GM12878 (cell line): ENCODE data around the gene EFCAB11. TPM values are rescaled to one million over a fixed set of nuclear protein-coding genes. Genes with fewer than 3 reads are reported as not detected.

Experiments used
- BHLHE40 ChIP-seq, 2 experiments: fragments of 450-650 bp in 1 of 2; IDR thresholded peaks; 2 replicates each; pipeline ENCODE4 v1.6.1; 2011 to 2017; ENCODE audit warnings: low read depth in 2 of 2, borderline replicate concordance in 1 of 2, improper control_type of control experiment in 1 of 2, low read length in 1 of 2, mild to moderate bottlenecking in 1 of 2
- CHD2 ChIP-seq: IDR thresholded peaks from 2 replicates; pipeline ENCODE4 v1.6.1; 2011; ENCODE audit warnings: low read depth, low read length, improper control_type of control experiment, borderline replicate concordance
- E4F1 ChIP-seq: fragments of 450-650 bp; IDR thresholded peaks from 2 replicates; pipeline ENCODE4 v1.6.1; 2018; ENCODE audit warnings: borderline replicate concordance, mild to moderate bottlenecking; ENCODE audit not compliant: partially characterized antibody
- GATAD2B ChIP-seq: fragments of 450-650 bp; conservative IDR thresholded peaks from 2 replicates; pipeline ENCODE4 v1.6.1; 2017; ENCODE audit warnings: low read depth, mild to moderate bottlenecking, moderate library complexity
- JUND ChIP-seq: IDR thresholded peaks from 2 replicates; pipeline ENCODE4 v1.6.1; 2012; ENCODE audit warnings: low read depth, mild to moderate bottlenecking, low read length, improper control_type of control experiment, moderate library complexity
- MTA2 ChIP-seq: fragments of 450-650 bp; IDR thresholded peaks from 2 replicates; pipeline ENCODE4 v1.6.1; 2016; ENCODE audit warnings: low read depth, mild to moderate bottlenecking, moderate library complexity
- NBN ChIP-seq: fragments of 450-650 bp; IDR thresholded peaks from 2 replicates; pipeline ENCODE4 v1.6.1; 2016
- PML ChIP-seq: IDR thresholded peaks from 2 replicates; pipeline ENCODE4 v1.6.1; 2012; ENCODE audit warnings: low read length, inconsistent platforms
- POU2F2 ChIP-seq: IDR thresholded peaks from 3 replicates; pipeline ENCODE4 v1.6.1; 2011; ENCODE audit warnings: low read depth, mild to moderate bottlenecking, low read length, borderline replicate concordance
- RAD21 ChIP-seq: IDR thresholded peaks from 2 replicates; pipeline ENCODE4 v1.6.1; 2011; ENCODE audit warnings: mild to moderate bottlenecking, low read depth, low read length, moderate library complexity; ENCODE audit not compliant: insufficient read depth
- STAT1 ChIP-seq: fragments of 450-650 bp; conservative IDR thresholded peaks from 2 replicates; pipeline ENCODE4 v1.6.1; 2014; ENCODE audit warnings: antibody characterized with exemption, mild to moderate bottlenecking
- STAT3 ChIP-seq: IDR thresholded peaks from 2 replicates; pipeline ENCODE4 v1.6.1; 2011; ENCODE audit warnings: low read depth, low read length, improper control_type of control experiment
- ZBTB33 ChIP-seq: fragments of 450-650 bp; IDR thresholded peaks from 2 replicates; pipeline ENCODE4 v1.6.1; 2017; ENCODE audit warnings: mild to moderate bottlenecking
- polyA plus RNA-seq, 11 experiments: library from polyadenylated mRNA; depleted of rRNA in 4 of 11; unstranded in 6 of 11; stranded (reverse) in 5 of 11; fragments of >200 nt; fragmentation: Nextera tagmentation in 4 of 11; fragmentation: Illumina TruSeq in 1 of 11; extraction: Ambion mirVana in 4 of 11; extraction: Trizol in 1 of 11; gene quantifications; 1 replicate in 1 of 11; 2 replicates in 10 of 11; pipeline versions ENCODE4 v1.2.1 to v1.2.3, GENCODE V29; 2011 to 2016; ENCODE audit warnings: inconsistent platforms in 2 of 11, missing spikeins in 2 of 11, low read depth in 1 of 11
- total RNA-seq, 4 experiments: library from RNA; depleted of rRNA in 3 of 4; stranded (reverse); fragments of >200 nt in 3 of 4; fragmentation: Illumina TruSeq in 1 of 4; extraction: Trizol in 1 of 4; gene quantifications; 2 replicates each; pipeline versions ENCODE4 v1.2.1 to v1.2.3, GENCODE V29; 2013 to 2021
- TF ChIP-seq, protein P1 (sequence below), 3 experiments: IDR thresholded peaks in 2 of 3; conservative IDR thresholded peaks in 1 of 3; 2 replicates each; pipeline ENCODE4 v1.5.1; 2011; ENCODE audit warnings: low read depth in 3 of 3, low read length in 3 of 3, mild to moderate bottlenecking in 3 of 3, control low read depth in 2 of 3, moderate library complexity in 2 of 3, inconsistent platforms in 1 of 3, mixed read lengths in 1 of 3; ENCODE audit not compliant: control insufficient read depth in 2 of 3, insufficient read depth in 1 of 3; ENCODE audit errors: extremely low read depth in 1 of 3
- TF ChIP-seq, protein P2 (sequence below): IDR thresholded peaks from 2 replicates; pipeline ENCODE4 v1.6.1; 2012; ENCODE audit warnings: low read depth, low read length, improper control_type of control experiment
- TF ChIP-seq, protein P3 (sequence below): fragments of 450-650 bp; IDR thresholded peaks from 2 replicates; pipeline ENCODE4 v1.6.1; 2017; ENCODE audit warnings: antibody characterized with exemption, mild to moderate bottlenecking, moderate library complexity

Gene EFCAB11
- total and polyA plus RNA-seq, 10 of the 15 experiments (the other 5 are each of a cell fraction or from before 2014, with no cell fraction given), result 8.6 to 37.4 (median 18.0) TPM

DNA sequence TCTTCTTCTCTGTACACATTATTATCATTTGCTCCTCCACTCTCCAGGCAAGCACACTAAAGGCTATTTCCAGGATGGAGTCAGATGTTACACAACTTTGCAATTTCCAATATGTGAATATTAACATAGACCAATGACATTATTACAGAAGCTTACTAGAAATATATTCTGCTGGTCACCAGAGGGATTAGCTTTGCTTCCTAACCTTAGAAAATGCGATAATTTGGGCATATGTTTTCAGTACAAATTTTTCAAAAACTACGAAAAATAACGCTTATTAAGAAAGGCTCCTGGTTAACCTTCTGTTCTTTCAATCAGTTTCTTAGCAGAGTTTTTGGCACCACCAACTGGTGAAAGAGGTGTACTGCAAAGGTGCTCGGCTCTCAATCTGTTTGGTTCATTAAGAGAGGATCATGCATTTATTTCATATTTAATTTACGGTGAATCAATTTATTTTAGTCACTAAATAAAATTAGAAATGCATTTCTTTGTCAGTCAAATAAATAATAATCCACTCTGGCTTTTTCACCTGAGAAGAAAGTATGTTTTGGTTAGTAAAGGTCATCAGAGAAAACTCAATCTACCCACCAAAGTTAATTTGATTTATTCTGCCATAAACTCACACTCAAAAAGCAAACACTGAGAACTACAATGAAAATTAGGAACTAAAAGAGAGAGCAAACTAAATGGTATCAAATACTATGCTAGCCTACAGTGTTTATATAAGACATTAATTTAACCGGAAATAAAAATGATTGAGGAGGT lies 39.2 kb downstream of the EFCAB11 start (continued):
- TF ChIP-seq, protein P1, sequence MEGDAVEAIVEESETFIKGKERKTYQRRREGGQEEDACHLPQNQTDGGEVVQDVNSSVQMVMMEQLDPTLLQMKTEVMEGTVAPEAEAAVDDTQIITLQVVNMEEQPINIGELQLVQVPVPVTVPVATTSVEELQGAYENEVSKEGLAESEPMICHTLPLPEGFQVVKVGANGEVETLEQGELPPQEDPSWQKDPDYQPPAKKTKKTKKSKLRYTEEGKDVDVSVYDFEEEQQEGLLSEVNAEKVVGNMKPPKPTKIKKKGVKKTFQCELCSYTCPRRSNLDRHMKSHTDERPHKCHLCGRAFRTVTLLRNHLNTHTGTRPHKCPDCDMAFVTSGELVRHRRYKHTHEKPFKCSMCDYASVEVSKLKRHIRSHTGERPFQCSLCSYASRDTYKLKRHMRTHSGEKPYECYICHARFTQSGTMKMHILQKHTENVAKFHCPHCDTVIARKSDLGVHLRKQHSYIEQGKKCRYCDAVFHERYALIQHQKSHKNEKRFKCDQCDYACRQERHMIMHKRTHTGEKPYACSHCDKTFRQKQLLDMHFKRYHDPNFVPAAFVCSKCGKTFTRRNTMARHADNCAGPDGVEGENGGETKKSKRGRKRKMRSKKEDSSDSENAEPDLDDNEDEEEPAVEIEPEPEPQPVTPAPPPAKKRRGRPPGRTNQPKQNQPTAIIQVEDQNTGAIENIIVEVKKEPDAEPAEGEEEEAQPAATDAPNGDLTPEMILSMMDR (IDR thresholded peaks at IDR 0.05 in 2 of 3, conservative IDR thresholded peaks at IDR 0.05 in 1 of 3; ENCODE audit: control insufficient read depth in 2 of 3, extremely low read depth in 1 of 3, insufficient read depth in 1 of 3, low read depth in 3 of 3, low read length in 3 of 3), result peak; percentile 85 to 92 (median 87)
- TF ChIP-seq PML (no peak), RAD21 (peak; percentile 96), CHD2 (no peak), ZBTB33 (no peak), STAT1 (no peak), JUND (no peak), POU2F2 (no peak), NBN (no peak), E4F1 (no peak), GATAD2B (no peak), STAT3 (no peak), BHLHE40 (IDR thresholded peaks at IDR 0.05; ENCODE audit: borderline replicate concordance in 1 of 2, low read depth in 2 of 2, low read length in 1 of 2) (no peak), MTA2 (no peak)
- TF ChIP-seq, protein P2, sequence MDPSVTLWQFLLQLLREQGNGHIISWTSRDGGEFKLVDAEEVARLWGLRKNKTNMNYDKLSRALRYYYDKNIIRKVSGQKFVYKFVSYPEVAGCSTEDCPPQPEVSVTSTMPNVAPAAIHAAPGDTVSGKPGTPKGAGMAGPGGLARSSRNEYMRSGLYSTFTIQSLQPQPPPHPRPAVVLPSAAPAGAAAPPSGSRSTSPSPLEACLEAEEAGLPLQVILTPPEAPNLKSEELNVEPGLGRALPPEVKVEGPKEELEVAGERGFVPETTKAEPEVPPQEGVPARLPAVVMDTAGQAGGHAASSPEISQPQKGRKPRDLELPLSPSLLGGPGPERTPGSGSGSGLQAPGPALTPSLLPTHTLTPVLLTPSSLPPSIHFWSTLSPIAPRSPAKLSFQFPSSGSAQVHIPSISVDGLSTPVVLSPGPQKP, result no peak
- TF ChIP-seq, protein P3, sequence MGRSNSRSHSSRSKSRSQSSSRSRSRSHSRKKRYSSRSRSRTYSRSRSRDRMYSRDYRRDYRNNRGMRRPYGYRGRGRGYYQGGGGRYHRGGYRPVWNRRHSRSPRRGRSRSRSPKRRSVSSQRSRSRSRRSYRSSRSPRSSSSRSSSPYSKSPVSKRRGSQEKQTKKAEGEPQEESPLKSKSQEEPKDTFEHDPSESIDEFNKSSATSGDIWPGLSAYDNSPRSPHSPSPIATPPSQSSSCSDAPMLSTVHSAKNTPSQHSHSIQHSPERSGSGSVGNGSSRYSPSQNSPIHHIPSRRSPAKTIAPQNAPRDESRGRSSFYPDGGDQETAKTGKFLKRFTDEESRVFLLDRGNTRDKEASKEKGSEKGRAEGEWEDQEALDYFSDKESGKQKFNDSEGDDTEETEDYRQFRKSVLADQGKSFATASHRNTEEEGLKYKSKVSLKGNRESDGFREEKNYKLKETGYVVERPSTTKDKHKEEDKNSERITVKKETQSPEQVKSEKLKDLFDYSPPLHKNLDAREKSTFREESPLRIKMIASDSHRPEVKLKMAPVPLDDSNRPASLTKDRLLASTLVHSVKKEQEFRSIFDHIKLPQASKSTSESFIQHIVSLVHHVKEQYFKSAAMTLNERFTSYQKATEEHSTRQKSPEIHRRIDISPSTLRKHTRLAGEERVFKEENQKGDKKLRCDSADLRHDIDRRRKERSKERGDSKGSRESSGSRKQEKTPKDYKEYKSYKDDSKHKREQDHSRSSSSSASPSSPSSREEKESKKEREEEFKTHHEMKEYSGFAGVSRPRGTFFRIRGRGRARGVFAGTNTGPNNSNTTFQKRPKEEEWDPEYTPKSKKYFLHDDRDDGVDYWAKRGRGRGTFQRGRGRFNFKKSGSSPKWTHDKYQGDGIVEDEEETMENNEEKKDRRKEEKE, result no peak
